ENCODE measurements around the gene FAM151B.
"Not testable (repeated sequence)": the region's sequence is repeated elsewhere in the genome, so short reads cannot be mapped to it uniquely, and the experiment has no call there.

Gene FAM151B, protein sequence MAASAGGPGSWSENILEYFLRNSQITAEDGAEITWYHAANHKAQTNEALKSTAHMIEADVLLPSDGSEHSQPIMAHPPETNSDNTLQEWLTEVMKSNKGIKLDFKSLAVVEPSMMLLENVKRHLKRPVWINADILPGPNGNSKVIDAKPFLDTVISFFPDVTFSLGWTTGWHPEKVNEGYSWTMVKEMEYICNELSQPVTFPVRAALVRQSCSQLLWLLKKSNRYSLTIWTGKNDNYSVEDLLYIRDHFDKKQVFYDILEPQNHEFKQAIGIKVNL

GRCh38 chr5:80487829-80488721 lies at the start of gene FAM151B:
Gene FAM151B, plus strand, starts transcription at chr5:80488100. Its CDS starts 24 bp downstream, at chr5:80488124.
- peak; percentile 36 for DNase-seq

DNA sequence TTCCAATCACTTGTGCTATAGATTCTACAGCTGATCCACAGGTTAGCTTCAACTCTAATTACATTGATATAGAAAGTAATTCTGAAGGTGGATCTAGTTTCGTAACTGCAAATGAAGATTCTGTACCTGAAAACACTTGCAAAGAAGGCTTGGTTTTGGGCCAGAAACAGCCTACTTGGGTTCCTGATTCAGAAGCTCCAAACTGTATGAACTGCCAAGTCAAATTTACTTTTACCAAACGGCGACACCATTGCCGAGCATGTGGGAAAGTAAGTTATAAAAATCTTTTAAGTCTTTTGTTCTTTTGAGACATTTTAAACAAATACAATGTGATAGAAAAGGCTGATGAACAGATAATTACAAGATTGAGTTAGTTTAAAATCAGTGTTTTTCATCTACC lies 49.2 kb upstream of the FAM151B start:
- DNase-seq: no peak

DNA sequence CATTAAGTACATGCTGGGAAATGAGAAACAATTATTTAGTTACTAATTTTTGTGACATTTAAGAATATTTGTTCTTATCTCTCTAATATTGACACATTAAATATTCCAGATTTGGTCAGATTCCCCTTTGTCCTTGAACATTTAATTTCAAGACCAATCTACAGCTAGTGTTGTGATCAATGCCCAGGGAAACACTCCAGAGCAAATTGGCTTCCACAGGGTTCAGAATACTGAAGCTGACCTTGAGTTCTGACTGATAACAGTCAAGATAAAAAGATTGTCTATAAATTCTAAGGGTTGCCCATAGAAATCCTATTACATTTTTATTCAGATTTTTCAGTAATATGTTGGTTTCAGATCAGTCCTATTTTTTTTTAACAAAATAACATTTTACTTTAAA lies 48.7 kb upstream of the FAM151B start:
- no peak for DNase-seq

- DNase-seq: no peak
These were observed 45.2 kb upstream of the FAM151B start for GRCh38 chr5:80442742-80443141.

- no peak for DNase-seq
These were observed 34.5 kb upstream of the FAM151B start for GRCh38 chr5:80453366-80453765.

- no peak for DNase-seq
These were observed 24.6 kb upstream of the FAM151B start for GRCh38 chr5:80463269-80463668.

- no peak for DNase-seq
These were observed 21.0 kb upstream of the FAM151B start for GRCh38 chr5:80466669-80467485.

GRCh38 chr5:80468131-80468530 lies 19.8 kb upstream of the FAM151B start:
- no peak for DNase-seq

DNA sequence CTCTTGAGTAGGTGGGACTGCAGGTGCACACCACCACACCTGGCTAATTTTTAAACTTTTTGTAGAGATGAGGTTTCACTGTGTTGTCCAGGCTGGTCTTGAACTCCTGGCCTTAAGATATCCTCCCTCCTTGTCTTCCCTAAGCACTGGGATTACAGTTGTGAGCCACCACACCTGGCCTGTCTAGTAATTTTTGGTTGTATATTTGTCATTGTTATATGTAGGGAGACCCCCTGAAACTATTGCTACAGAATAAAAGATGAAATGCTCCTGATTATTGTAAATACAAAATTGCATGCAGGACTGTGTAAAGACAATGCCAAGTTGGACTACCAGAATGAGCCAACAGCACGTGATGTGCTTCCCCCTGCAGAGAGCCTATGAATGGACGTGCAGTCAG lies 17.3 kb upstream of the FAM151B start:
- DNase-seq: not testable (repeated sequence)

DNA sequence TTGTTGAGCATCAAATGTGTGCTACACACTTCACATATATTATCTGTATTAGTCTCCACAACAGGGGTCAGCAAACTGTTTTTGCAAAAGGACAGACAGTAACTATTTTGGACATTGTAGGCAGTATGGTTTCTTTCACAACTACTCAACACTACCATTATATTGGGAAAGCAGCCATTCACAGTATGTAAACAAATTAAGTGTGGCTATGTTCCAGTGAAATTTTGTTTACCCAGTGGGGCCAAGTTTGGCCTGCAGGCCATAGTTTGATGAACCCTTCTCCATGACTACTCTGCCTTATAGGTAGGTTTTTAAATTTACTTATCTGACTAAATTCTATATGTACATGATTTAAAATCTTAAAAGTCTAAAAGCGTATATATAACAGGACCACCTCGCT lies 13.0 kb upstream of the FAM151B start:
- no peak for DNase-seq

DNA sequence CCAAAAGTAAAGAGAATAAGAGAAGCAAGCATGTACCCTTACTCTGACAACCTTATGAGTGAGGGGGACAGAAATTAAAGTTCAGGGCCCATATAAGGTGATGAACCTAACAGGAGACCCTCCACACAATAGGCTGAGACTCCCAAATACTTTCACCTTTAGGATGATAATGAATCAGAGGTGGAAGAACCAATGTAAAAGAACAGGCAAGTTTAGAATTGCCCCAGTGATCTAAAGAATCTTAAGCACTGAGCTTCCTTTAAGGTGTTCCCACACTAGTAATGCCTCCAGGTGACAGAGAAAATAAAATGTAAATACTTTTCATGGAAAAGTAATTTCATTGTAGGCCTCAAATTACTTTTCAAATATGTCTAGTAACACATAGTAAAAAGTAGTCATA lies 8.2 kb upstream of the FAM151B start:
- no peak for DNase-seq

- DNase-seq: no peak
These were observed 7.5 kb upstream of the FAM151B start for GRCh38 chr5:80480354-80480753.

- no peak for DNase-seq
These were observed 6.6 kb upstream of the FAM151B start for GRCh38 chr5:80481019-80481893.

DNA sequence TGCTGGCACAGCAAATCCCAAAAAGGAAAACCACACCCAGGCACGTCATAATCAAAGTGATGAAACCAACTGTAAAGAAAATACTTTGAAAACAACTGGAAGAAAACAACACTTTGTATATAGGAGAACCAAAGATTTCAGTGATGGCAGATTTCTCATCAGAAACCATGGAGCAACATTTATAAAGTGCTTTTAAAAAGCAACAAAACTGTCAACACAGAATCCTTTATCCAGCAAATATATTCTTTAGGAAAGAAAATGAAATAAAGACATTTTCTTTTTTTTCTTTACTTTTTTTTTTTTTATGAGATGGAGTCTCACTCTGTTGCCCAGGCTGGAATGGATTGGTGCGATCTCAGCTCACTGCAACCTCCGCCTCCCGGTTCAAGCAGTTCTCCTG lies 5.3 kb upstream of the FAM151B start:
- DNase-seq: no peak

DNA sequence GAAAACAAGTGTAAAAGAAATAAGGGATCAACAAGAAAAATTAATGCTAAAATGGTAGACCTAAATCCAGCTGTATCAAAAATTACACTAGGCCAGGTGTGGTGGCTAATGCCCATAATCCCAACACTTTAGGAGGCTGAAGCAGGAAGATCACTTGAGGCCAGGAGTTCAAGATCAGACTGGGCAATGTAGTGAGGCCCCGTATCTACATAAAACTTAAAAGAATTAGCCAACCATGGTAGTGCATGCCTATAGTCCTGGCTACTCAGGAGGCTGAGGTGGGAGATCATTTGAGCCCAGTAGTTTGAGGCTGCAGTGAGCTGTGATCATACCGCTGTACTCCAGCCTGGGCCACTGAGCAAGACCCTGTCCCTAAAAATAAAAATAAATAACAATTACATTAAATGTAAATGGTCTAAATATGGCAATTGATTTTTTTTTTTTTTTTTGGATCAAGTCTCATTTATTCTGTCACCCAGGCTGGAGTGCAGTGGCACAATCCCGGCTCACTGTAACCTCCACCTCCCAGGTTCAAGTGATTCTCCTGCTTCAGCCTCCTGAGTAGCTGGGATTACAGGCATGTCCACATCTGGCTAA lies 4.2 kb upstream of the FAM151B start:
- DNase-seq: no peak

GRCh38 chr5:80487444-80487828 lies 464 bp upstream of the FAM151B start:
- no peak for DNase-seq

DNA sequence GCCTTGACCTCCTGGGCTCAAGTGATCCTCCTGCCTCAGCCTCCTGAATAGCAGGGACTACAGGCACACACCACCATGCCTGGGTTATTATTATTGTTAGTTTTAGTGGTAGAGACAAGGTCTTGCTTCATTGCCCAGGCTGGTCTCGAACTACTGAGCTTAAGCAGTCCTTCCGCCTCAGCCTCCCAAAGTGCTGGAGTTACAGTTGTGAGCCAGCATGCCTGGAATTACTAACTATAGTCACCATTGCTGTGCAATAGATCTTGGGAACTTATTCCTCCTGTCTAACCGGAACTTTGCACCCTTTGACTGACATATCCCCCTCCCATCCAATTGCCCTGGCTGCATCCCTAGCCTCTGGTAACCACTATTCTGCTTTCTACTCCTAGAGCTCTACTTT lies 3.4 kb downstream of the FAM151B start:
- DNase-seq: no peak

DNA sequence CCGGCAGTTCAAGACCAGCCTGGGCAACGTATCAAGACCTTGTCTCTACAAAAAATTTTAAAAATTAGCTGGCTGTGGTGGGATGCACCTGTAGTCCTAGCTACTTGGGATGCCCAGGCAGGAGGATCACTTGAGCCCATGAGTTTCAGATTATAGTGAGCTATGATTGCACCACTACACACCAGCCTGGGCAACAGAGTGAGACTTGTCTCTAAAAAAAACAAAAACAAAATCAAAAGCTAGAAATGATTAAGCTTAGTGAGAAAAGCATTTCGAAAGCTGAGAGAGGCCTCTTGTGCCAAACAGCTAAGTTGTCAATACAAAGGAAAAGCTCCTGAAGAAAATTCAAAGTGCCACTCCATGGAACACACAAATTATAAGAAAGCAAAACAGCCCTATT lies 4.8 kb downstream of the FAM151B start:
- DNase-seq: no peak

DNA sequence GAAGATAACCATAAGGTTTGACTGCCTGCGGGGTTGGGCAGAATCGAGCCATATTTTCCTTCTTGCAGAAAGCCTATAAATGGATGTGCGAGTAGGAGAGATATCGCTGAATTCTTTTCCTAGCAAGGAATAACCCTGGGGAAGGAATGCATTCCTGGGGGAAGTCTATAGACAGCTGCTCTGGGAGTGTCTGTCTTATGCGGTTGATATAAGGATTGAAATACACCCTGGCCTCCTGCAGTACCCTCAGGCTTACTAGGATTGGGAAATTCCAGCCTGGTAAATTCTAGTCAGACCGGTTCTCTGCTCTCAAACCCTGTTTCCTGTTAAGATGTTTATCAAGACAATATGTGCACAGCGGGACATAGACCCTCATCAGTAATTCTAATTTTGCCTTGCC lies 5.5 kb downstream of the FAM151B start:
- DNase-seq: not testable (repeated sequence)

GRCh38 chr5:80495891-80496290 lies 8.0 kb downstream of the FAM151B start:
- DNase-seq: no peak

DNA sequence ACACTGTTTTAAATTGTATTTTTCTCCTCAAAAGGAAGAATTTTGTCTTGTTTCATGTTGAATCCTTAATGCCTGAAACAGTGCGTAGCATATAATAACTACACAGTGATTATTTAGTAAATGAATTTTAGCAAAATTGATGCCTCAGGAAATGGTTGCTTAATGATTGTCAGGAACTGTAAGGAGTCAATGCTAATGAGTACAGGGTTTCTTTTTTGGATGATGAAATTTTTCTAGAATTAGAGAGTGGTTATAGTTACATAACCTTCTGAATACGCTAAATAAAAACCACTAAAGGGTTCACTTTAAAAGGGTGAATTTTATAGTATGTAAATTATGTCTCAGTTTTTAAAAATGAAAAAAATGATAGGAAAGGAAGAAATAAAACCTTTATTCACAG lies 14.9 kb downstream of the FAM151B start:
- no peak for DNase-seq

- DNase-seq: no peak
These were observed 15.7 kb downstream of the FAM151B start for GRCh38 chr5:80503641-80504040.

Data from cortex of kidney (tissue), 1 donor.